GM12878 (cell line): Measurements from ENCODE around the gene CLPTM1L. TPM values are rescaled to one million over a fixed set of nuclear protein-coding genes. Genes with fewer than 3 reads are reported as not detected.

Experiments
- ATAC-seq: fragments of 200-7000 bp; cut with Tn5 transposase; 3 replicates; pipeline ENCODE4 v1.9.1; 2020; ENCODE audit warnings: mild to moderate bottlenecking, moderate library complexity
- BruUV-seq: library from RNA; stranded (reverse); fragments of 400-500 nt; replicated peaks from 2 replicates; lab custom pipeline; 2021; lab: Mats Ljungman, UMichigan
- CTCF ChIA-PET: fragments of 300-600 bp; sonication (Branson Sonifier 250); formaldehyde crosslinking; extraction: SDS; loops from one replicate; lab custom pipeline; 2021; ENCODE audit warnings: inconsistent platforms; lab: Yijun Ruan, JAX
- POLR2A ChIA-PET: fragments of 350-600 bp; formaldehyde crosslinking; extraction: SDS; loops from one replicate; lab custom pipeline; 2021; ENCODE audit warnings: inconsistent platforms; lab: Charles Lee
- RAD21 ChIA-PET: fragments of 300-600 bp; sonication (Branson Sonifier 250); formaldehyde crosslinking; loops from one replicate; lab custom pipeline; 2023; ENCODE audit warnings: antibody characterized with exemption; ENCODE audit not compliant: unreplicated experiment; lab: Charles Lee
- SMC1A ChIA-PET: fragments of 300-600 bp; sonication (Branson Sonifier 250); formaldehyde crosslinking; loops from one replicate; lab custom pipeline; 2023; ENCODE audit not compliant: unreplicated experiment, uncharacterized antibody; lab: Charles Lee
- DNase-seq: peaks from one replicate; pipeline ENCODE4 v3.0.0-alpha.2; 2011; ENCODE audit warnings: low read depth, low spot score
- FAIRE-seq: peaks from 3 replicates; lab custom pipeline; 2011; peaks lifted over from hg19 to GRCh38; lab: Jason Lieb, UNC
- H2AFZ ChIP-seq: 2 replicates; pipeline ENCODE4 v1.6.0; 2011; ENCODE audit warnings: low read depth, low read length, control low read depth; ENCODE audit not compliant: control insufficient read depth
- H3K27ac ChIP-seq: 2 replicates; pipeline ENCODE4 v1.5.1; 2011; ENCODE audit warnings: control low read depth; ENCODE audit not compliant: control insufficient read depth, insufficient read depth
- H3K27me3 ChIP-seq, 2 experiments: replicated peaks in 1 of 2; 2 replicates each; pipeline versions ENCODE4 v1.6.0 to v1.6.1; 2011; ENCODE audit warnings: low read length in 1 of 2; ENCODE audit not compliant: control insufficient read depth in 2 of 2, insufficient read depth in 2 of 2
- H3K36me3 ChIP-seq, 2 experiments: 2 replicates each; pipeline ENCODE4 v1.5.1; 2011; ENCODE audit warnings: low read length in 1 of 2; ENCODE audit not compliant: control insufficient read depth in 2 of 2, insufficient read depth in 2 of 2
- H3K4me1 ChIP-seq: 2 replicates; pipeline ENCODE4 v1.6.1; 2011; ENCODE audit warnings: mild to moderate bottlenecking, low read length, moderate library complexity, mixed read lengths; ENCODE audit not compliant: control insufficient read depth, insufficient read depth
- H3K4me2 ChIP-seq: 2 replicates; pipeline ENCODE4 v1.6.0; 2011; ENCODE audit warnings: control low read depth; ENCODE audit not compliant: control insufficient read depth, insufficient read depth
- H3K4me3 ChIP-seq: fragments of 200-600 bp; sonication (generic); 2 replicates; pipeline ENCODE4 v1.5.1; 2016
- H3K79me2 ChIP-seq: 2 replicates; pipeline ENCODE4 v1.6.0; 2011; ENCODE audit warnings: low read length; ENCODE audit not compliant: control insufficient read depth, insufficient read depth
- H3K9ac ChIP-seq: 2 replicates; pipeline ENCODE4 v1.8.0; 2011; ENCODE audit warnings: low read length, control low read depth, mixed read lengths; ENCODE audit not compliant: control insufficient read depth, insufficient read depth
- H3K9me3 ChIP-seq: replicated peaks from 3 replicates; pipeline ENCODE4 v1.5.1; 2011; ENCODE audit warnings: mild to moderate bottlenecking, low read length; ENCODE audit not compliant: control insufficient read depth, insufficient read depth
- H4K20me1 ChIP-seq: 2 replicates; pipeline ENCODE4 v1.6.0; 2011; ENCODE audit not compliant: control insufficient read depth, insufficient read depth
- CEBPB ChIP-seq, 2 experiments: fragments of 150-350 bp in 1 of 2; IDR thresholded peaks; 2 replicates each; pipeline ENCODE4 v1.6.1; 2012 to 2014; ENCODE audit warnings: low read depth in 2 of 2, low read length in 2 of 2, borderline replicate concordance in 1 of 2, inconsistent platforms in 1 of 2
- CHD2 ChIP-seq: IDR thresholded peaks from 2 replicates; pipeline ENCODE4 v1.6.1; 2011; ENCODE audit warnings: low read depth, low read length, improper control_type of control experiment, borderline replicate concordance
- E2F4 ChIP-seq: IDR thresholded peaks from 2 replicates; pipeline ENCODE4 v1.6.1; 2012; ENCODE audit warnings: low read depth, low read length, improper control_type of control experiment
- ESRRA ChIP-seq: IDR thresholded peaks from 2 replicates; pipeline ENCODE4 v1.6.1; 2012; ENCODE audit warnings: mild to moderate bottlenecking, low read length, improper control_type of control experiment
- HDAC2 ChIP-seq: fragments of 200-600 bp; sonication (generic); IDR thresholded peaks from 2 replicates; pipeline ENCODE4 v1.6.1; 2017
- MAX ChIP-seq: IDR thresholded peaks from 2 replicates; pipeline ENCODE4 v1.6.1; 2012; ENCODE audit warnings: low read depth, low read length, improper control_type of control experiment
- MEF2A ChIP-seq: IDR thresholded peaks from 2 replicates; pipeline ENCODE4 v1.6.1; 2011; ENCODE audit warnings: low read depth, mild to moderate bottlenecking, low read length, moderate library complexity; ENCODE audit not compliant: insufficient read depth
- MTA3 ChIP-seq: IDR thresholded peaks from 2 replicates; pipeline ENCODE4 v1.6.1; 2012; ENCODE audit warnings: low read length, inconsistent platforms, borderline replicate concordance
- NFYB ChIP-seq: IDR thresholded peaks from 2 replicates; pipeline ENCODE4 v1.6.1; 2011; ENCODE audit warnings: low read depth, mild to moderate bottlenecking, low read length, improper control_type of control experiment, moderate library complexity; ENCODE audit not compliant: insufficient read depth
- NR2F1 ChIP-seq: fragments of 450-650 bp; conservative IDR thresholded peaks from 2 replicates; pipeline ENCODE4 v1.6.1; 2017; ENCODE audit warnings: mild to moderate bottlenecking
- PAX5 ChIP-seq: IDR thresholded peaks from 2 replicates; pipeline ENCODE4 v1.6.1; 2011; ENCODE audit warnings: low read depth, low read length, borderline replicate concordance
- RAD51 ChIP-seq: fragments of 450-650 bp; IDR thresholded peaks from 2 replicates; pipeline ENCODE4 v1.6.1; 2016; ENCODE audit warnings: moderate library complexity, mild to moderate bottlenecking, inconsistent platforms
- SREBF2 ChIP-seq: IDR thresholded peaks from 2 replicates; pipeline ENCODE4 v1.6.1; 2012; ENCODE audit warnings: mild to moderate bottlenecking, low read length
- SUZ12 ChIP-seq: fragments of 200-600 bp; sonication (generic); IDR thresholded peaks from one replicate; pipeline ENCODE4 v1.6.1; 2018; ENCODE audit warnings: antibody characterized with exemption, mild to moderate bottlenecking; ENCODE audit not compliant: unreplicated experiment
- ZBED1 ChIP-seq: IDR thresholded peaks from 2 replicates; pipeline ENCODE4 v1.6.1; 2016; ENCODE audit warnings: borderline replicate concordance
- ZNF24 ChIP-seq: fragments of 450-650 bp; IDR thresholded peaks from 2 replicates; pipeline ENCODE4 v1.6.1; 2017; ENCODE audit warnings: antibody characterized with exemption, mild to moderate bottlenecking
- ZNF592 ChIP-seq: fragments of 450-650 bp; IDR thresholded peaks from 2 replicates; pipeline ENCODE4 v1.6.1; 2017; ENCODE audit warnings: mild to moderate bottlenecking, moderate library complexity
- WGBS: methylation state at CpG from one replicate; pipeline ENCODE4 v1.1.6; 2016; ENCODE audit warnings: low lambda C conversion rate; ENCODE audit not compliant: insufficient replicate concordance, insufficient coverage; ENCODE audit errors: missing lambda C conversion rate; 5-methylcytosine and 5-hydroxymethylcytosine counted together
- in situ Hi-C: fragments of 300-500 bp; cut with MboI; formaldehyde crosslinking; loops from 9 replicates; pipeline ENCODE4 v1.14.3; 2018; ENCODE audit warnings: mixed read lengths
- intact Hi-C: fragments of 100-400 bp; cut with micrococcal nuclease; formaldehyde crosslinking; loops from one replicate; pipeline ENCODE4 v1.14.2; 2022; ENCODE audit not compliant: unreplicated experiment
- polyA plus RNA-seq, 11 experiments: library from polyadenylated mRNA; depleted of rRNA in 4 of 11; unstranded in 6 of 11; stranded (reverse) in 5 of 11; fragments of >200 nt; fragmentation: Nextera tagmentation in 4 of 11; fragmentation: Illumina TruSeq in 1 of 11; extraction: Ambion mirVana in 4 of 11; extraction: Trizol in 1 of 11; gene quantifications; 1 replicate in 1 of 11; 2 replicates in 10 of 11; pipeline versions ENCODE4 v1.2.1 to v1.2.3, GENCODE V29; 2011 to 2016; ENCODE audit warnings: inconsistent platforms in 2 of 11, missing spikeins in 2 of 11, low read depth in 1 of 11
- total RNA-seq, 4 experiments: library from RNA; depleted of rRNA in 3 of 4; stranded (reverse); fragments of >200 nt in 3 of 4; fragmentation: Illumina TruSeq in 1 of 4; extraction: Trizol in 1 of 4; gene quantifications; 2 replicates each; pipeline versions ENCODE4 v1.2.1 to v1.2.3, GENCODE V29; 2013 to 2021

Gene CLPTM1L
- total and polyA plus RNA-seq, 10 of the 15 experiments (the other 5 are each of a cell fraction or from before 2014, with no cell fraction given) = 2.9 to 278 (median 135) TPM

GRCh38 chr5:1348986-1349245, 4.0 kb upstream of the CLPTM1L start (continued):
- no peak for TF ChIP-seq SUZ12
- no peak for TF ChIP-seq NR2F1
- TF ChIP-seq SREBF2 = no peak
- TF ChIP-seq ZBED1 = no peak

GRCh38 chr5:1347571-1347970, 2.7 kb upstream of the CLPTM1L start:
- Histone ChIP-seq H3K79me2 (peaks cover 19% of the 10 kb centered on the region), H2AFZ (no peak overlapping the region), H3K36me3 (peaks cover 0 to under 1% of the 10 kb centered on the region in 2 experiments; a peak in 1 of 4 replicates), H3K4me1 (peaks cover 15% of the 10 kb centered on the region), H3K27ac (no peak overlapping the region), H3K4me3 (no peak overlapping the region), H3K9ac (no peak overlapping the region), H3K9me3 (no peaks in the 10 kb centered on the region), H4K20me1 (no peaks in the 10 kb centered on the region), H3K27me3 (no peaks in the 10 kb centered on the region), H3K4me2 (no peak overlapping the region)
- in situ Hi-C loops (no loop called here), intact Hi-C loops (loop anchor here (5.0 to 10.0 kb wide), 2 partner anchors 147 to 180 kb away; no protein-coding TSS in a partner anchor)
- ChIA-PET CTCF (no interaction called here), RAD21 (interaction anchor here (1.0 kb wide), 1 partner anchor 139 kb away, joined by 5 read pairs; no protein-coding TSS in a partner anchor), SMC1A (interaction anchor here (1.5 kb wide), 1 partner anchor 32 kb away, joined by 6 read pairs; no protein-coding TSS in a partner anchor), POLR2A (no interaction called here)
- FAIRE-seq (no peak), DNase-seq (no peak), ATAC-seq (no peak)
- no TSS peak for BruUV-seq
- WGBS = 25% methylated on average over 8 of the region's 10 CpGs
- TF ChIP-seq HDAC2 (no peak), MEF2A (no peak), ESRRA (no peak), ZNF24 (no peak), MTA3 (no peak), ZNF592 (no peak), PAX5 (no peak), CHD2 (no peak), NFYB (no peak), RAD51 (no peak), CEBPB (IDR thresholded peaks at IDR 0.05; ENCODE audit: borderline replicate concordance in 1 of 2, low read depth in 2 of 2, low read length in 2 of 2) (no peak), E2F4 (no peak), MAX (no peak)
